Anterior cingulate cortex (tissue), 58 donors: ENCODE data around the gene OTX1.

Experiments
- DNase-seq, 58 donors: peaks; one replicate each; lab custom pipeline; 2025; lab: John Stamatoyannopoulos, UW

OTX1 gene

GRCh38 chr2:63046552-63046951 is 4.1 kb upstream of the OTX1 start:
- no peak for DNase-seq

GRCh38 chr2:63046961-63047320 is 3.7 kb upstream of the OTX1 start:
- no peak for DNase-seq

GRCh38 chr2:63047321-63048279 is 3.0 kb upstream of the OTX1 start:
- peak in 3 of 58 donors; percentile 21 to 36 (median 34) for DNase-seq

DNA sequence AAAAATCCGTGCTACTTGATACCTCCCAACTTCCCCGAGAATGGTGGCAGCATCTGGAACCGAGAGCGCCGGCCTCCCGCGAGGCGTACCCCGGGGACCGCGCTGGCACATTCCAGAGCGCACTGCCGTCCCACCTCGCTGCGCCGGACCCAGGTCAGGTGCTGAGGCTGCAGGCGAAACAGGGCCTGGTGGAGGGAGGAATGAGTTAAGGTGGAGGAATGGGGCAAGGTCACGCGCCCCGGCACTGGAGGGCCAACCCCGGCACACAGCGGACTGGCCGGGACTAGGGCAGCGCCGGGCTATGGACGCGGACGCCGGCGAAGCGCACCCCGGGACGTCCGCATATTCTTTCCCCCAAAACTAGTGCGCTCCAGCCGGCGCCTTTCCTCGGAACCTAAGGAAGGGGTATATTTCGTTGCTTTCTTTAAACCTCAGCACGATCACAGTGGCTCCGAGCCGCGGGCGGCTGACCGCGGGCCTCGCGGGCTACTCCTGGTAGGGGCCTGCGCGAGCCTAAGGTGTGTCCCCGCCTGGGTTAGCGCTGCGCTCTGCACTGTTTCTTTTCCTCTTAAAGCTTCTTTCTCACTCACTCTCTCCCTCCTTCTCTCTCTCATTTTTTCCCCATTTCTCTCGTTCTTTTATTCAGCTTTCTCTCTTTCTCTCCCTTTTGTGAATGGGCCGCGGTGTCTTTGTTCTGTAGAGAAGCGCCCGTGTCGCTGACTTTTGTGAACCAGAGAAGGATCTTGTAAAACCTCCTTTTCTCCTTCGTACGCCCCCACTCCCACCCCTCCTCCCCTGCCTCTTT is 2.1 kb upstream of the OTX1 start:
- peak in 1 of 58 donors; percentile 26 for DNase-seq

- DNase-seq, result no peak
Measured at GRCh38 chr2:63049211-63049969, 1.2 kb upstream of the OTX1 start.

DNA sequence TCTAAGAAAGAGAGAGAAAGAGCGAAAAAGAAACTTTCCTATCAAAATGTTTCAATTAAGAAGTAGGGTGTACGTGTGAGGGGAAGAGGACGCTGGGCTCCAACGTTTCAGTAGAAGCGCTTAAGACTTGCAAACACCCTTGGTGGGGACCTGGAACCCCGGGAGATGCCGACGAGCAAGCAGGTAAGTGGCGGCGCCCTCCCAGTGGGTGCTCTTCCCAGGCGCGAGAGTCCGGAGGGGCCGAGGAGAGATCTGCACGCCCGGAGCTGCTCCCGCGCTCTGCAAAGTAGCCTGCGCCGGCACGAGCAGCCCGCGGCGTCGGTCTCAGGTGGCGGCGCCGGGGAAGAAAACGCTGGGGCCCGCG is 678 bp upstream of the OTX1 start:
- DNase-seq, result no peak

GRCh38 chr2:63051042-63051794 is 588 bp downstream of the OTX1 start:
- no peak for DNase-seq

DNA sequence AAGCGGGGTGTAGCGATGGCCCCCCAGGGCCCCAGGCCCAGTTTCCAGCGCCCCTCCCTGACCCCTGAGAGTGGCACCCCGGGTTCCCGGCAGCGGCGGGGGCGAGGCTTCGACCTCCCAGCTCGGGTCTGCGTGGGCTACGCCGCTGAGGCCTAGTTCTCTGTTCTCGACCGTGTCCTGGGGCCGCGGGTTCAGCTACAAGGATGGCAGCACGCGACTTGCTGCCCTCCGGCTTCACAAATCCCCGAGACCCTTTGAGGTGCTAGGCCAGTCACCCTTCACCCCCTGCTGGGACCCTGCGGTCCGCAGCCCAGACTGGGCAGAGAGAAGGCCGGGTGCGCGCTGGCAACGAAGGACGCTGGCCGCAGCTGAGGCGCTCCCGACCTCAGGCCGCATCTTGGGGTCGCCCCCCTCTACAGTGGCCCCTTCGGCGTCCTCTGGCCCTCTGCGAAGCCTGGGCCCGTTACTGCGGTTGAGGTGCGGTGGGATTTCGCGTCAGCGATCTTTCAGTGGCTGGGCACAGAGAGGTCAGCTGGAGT is 1.2 kb downstream of the OTX1 start:
- no peak for DNase-seq

DNA sequence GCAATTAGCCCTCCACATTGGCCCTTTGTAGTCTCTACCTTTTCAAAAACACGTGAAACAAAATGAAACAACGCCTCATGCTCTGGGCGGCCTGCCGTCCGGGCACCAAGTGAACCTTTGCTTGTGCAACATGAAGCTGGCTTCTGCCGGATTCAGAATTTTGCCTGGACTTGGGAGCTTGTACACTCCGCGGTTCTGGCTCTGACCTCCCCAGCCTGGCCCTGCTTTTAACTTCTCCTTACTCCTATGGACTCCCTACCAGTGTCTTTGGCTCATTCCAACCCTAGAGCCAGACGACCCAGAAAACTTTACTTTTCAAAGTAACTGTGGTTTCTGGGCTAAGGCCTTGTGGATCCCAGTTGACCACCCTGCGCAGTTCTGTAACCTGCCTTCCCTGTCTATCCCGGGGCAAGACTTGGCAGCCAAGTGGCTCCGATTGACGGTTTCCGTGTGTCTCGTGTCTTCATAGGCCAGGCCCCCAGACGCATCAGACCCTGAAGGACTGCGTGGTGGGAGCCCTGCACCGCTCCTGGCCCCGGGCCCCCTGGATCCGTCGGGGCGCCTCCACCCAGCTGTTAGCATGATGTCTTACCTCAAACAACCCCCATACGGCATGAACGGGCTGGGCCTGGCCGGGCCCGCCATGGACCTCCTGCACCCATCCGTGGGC is 1.9 kb downstream of the OTX1 start:
- no peak for DNase-seq

GRCh38 chr2:63053081-63053888 is 2.7 kb downstream of the OTX1 start:
- no peak for DNase-seq

GRCh38 chr2:63053889-63054602 is 3.4 kb downstream of the OTX1 start:
- DNase-seq, result no peak

- no peak for DNase-seq
Measured at GRCh38 chr2:63054841-63055225, 4.2 kb downstream of the OTX1 start.

DNA sequence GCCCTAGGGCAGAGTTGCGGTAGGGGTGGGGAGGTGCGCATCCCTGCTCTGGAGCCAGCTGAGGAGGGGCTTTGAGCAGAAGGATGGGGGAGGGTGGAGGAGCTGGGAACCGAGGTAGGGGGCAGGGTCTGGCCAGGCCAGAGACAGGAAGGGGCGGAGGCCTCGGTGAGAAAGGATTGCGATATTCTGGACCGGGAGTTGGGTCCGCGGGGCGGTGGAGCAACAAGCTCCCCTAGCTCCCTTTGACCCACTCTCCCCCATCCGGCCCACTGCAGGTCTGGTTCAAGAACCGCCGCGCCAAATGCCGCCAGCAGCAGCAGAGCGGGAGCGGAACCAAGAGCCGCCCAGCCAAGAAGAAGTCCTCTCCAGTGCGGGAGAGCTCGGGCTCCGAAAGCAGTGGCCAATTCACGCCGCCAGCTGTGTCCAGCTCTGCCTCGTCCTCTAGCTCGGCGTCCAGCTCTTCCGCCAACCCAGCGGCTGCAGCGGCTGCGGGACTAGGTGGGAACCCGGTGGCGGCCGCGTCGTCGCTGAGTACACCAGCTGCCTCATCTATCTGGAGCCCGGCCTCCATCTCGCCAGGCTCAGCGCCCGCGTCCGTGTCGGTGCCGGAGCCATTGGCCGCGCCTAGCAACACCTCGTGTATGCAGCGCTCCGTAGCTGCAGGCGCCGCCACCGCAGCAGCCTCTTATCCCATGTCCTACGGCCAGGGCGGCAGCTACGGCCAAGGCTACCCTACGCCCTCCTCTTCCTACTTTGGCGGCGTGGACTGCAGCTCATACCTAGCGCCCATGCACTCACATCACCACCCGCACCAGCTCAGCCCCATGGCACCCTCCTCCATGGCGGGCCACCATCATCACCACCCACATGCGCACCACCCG is 4.8 kb downstream of the OTX1 start:
- DNase-seq, result no peak

DNA sequence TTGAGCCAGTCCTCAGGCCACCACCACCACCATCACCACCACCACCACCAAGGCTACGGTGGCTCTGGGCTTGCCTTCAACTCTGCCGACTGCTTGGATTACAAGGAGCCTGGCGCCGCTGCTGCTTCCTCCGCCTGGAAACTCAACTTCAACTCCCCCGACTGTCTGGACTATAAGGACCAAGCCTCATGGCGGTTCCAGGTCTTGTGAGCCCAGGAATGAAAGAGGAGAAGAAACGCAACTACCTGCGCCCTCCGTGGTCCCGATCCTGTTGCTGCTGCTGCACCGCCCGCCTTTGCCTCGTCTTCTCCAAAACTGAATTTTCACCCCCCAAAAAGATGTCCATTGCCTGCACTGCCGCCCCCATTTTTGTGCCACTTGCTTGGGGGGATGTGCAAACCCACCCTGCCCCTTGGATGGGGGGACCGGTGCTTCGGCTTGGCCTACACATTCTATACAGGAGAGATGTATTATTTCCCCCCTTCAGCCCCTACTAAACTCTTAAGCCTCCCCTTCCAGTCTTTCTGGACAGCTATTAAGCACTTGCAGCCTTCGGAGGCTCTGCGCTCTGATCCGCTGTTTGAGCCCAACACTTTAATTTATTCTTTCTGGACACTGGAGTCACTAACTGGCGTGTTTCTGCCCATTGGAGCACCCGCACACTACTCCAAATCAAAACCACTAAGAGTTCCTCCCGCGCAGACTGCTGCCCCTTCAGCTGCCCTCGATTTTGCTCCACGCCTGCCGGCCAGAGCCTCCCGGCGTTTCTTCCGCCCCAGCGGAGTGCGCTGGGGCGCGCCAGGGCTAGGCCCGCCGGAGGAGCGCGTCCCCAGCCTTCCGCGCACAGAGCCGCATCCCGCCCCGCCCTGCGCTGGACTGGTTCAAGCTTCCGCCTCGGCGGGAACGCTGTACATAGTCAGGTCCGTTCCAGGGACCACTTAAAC is 5.7 kb downstream of the OTX1 start:
- DNase-seq, result no peak

- no peak for DNase-seq
Measured at GRCh38 chr2:63057249-63058143, 6.9 kb downstream of the OTX1 start.
